Hair follicle dermal papilla cell (primary cell): ENCODE measurements around the gene RAET1G. TPM values are rescaled to one million over a fixed set of nuclear protein-coding genes. Genes with fewer than 3 reads are reported as not detected.

Source experiments
- total RNA-seq: library from RNA; depleted of rRNA; stranded (reverse); fragments of >200 nt; gene quantifications from 2 replicates; pipeline ENCODE4 v1.2.3, GENCODE V29; 2012

The RAET1G gene, protein sequence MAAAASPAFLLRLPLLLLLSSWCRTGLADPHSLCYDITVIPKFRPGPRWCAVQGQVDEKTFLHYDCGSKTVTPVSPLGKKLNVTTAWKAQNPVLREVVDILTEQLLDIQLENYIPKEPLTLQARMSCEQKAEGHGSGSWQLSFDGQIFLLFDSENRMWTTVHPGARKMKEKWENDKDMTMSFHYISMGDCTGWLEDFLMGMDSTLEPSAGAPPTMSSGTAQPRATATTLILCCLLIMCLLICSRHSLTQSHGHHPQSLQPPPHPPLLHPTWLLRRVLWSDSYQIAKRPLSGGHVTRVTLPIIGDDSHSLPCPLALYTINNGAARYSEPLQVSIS
- total RNA-seq = 1.3 and 1.9 TPM in 2 replicates

DNA sequence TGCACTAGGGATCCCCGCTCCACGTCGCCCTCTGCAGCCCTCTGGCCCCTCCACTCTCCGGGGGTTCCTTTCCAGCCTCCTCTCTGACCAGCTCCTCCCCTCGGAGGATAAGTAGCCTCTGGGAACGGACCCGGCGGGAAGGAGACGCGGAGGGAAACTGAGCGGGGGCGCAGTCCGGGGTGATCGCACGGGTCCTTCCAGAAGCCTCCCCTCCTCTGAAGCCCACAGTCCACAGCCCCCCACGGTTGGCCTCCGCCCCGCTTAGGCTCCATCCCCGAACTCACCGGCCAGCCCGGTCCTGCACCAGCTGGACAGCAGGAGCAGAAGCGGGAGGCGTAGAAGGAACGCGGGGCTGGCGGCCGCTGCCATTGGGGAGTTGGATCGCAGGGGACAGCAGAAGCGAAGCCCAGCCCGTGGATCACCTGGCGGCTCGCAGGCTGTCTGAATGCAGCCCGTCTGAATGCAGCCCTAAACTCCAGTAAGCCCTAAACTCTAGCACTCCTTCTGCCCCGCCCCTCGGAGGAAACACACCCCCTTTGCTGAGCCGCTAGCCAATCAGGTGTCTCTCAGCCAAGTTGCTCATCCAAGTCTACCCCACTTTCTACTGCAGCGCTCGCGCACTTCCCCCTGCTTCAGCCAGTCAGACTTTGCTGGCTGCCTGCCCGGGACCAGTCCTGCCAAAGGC, at the start of gene RAET1G:
TSS of gene RAET1G (minus strand) at position 480 of the 685 bp plus-strand sequence. CDS start at position 369, 111 bp downstream.

DNA sequence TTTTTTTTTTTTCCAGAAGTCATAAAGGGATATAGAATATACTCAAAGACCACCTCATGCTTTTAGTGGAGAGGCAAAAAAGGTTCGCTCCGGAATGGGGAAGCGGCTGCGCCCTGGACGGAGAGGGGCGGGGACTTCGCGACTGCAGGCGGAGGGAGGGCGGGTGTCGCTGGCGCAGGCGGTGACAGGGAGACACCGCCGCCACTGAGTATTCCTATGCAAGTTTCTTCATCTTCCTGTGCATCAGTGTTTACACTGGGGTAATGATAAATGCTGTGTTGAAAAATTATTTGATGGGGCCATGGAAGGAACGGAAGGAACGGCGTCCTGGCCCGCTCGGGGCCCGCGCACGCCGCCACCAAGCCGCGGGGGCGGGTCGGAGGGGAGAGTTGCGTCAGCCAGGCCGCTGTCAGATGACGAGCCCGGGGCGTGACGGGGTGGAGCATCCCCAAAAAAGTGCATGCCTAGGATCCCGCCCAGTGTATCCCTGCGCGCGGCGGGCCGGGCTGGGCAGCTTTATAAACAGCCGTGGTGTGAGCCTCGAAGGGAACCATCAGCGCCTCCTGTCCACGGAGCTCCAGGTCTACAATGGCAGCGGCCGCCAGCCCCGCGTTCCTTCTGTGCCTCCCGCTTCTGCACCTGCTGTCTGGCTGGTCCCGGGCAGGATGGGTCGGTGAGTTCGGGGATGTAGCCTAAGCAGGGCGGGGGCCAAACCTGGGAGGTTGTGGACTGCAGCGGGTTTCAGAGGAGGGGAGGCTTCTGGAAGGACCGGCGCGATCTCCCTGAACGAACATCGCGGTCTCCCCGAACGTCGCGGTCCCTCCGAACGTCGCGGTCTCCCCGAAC, 40.8 kb upstream of the RAET1G start, which contains the start of gene ULBP1:
TSS of gene ULBP1 (plus strand) at position 482 of the 846 bp plus-strand sequence. CDS start at position 589, 107 bp downstream.

DNA sequence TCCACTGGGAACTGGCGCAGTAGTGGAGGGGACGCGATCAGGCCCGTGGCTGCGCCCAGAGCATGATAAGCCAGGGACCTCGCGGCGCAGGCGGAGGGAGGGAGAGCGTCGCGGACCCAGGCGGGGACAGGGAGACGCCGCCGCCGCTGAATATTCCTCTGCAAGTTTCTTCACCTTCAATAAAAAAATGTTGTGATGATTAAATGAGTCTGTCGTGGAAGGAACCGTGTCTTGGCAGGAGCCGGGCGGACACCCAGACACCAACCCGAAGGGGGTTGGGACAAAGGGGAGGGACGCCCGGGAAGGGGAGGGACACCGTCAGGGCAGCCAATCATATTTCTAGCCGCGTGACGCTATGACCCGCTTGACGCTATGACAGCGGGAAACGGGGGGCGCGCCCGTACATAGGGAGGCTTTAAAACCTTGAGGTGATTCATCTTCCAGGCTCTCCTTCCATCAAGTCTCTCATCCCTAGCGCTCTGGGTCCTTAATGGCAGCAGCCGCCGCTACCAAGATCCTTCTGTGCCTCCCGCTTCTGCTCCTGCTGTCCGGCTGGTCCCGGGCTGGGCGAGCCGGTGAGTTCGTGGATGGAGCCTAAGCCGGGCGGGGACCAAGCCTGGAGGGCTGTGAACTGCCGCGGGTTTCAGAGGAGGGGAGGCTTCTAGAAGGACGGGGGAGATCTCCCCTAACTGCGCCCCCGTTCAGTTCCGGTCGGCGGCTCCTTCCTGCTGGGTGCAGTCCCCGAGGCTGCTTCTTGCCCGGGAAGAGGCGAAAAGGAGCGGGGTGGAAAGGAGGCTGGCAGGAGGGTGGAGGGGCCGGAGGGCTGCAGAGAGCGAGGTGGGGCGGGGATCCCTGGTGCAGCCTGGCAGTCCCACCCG, 18.9 kb upstream of the RAET1G start, which contains the start of gene ULBP2:
TSS of gene ULBP2 (plus strand) at position 432 of the 878 bp plus-strand sequence. CDS start at position 491, 59 bp downstream.

DNA sequence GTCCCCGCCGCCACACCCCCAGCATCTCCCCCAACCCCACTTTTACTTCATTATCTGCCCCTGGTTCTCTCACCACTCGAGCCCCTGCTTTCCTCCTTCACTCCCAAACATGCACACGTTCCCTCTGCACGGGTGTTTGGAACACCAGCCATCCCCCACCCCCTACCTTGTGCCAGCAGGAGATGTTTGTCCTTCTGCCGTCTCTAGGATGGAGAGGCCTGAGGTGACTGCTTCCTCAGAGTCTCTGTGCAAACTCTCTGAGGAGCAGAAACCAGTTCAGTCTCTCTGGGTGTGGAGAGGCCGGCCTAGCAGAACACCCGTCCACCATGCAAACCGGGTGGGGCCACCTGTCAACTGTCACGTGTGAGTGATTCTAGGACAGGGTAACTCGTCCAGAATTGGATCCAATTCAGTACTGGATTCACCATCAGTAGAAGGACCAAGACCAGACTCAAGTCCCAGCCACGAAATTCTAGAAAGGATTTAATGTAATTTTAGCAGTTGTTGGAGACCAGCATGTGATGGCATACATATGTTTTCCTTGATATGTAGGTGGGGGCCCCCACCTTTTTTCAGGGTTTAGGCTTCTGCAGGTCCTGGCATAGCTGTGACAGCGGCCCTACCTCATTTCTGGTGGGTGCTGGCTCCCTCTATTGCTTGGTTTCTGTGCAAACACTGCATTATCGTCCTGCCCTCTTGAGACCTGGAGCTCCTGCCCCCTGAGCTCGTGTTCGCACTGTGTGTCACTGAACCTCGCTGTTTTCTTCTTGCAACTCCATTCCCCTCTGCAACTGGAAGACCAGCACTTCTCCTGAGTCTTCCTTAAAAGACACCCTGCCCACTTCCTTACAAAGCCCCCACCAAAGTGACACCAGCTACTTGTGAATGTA, 24.8 kb downstream of the RAET1G start, which contains the start of gene RAET1E:
TSS of gene RAET1E (minus strand) at position 259 of the 890 bp plus-strand sequence. CDS start 7,212 bp downstream, outside the sequence.

Other genes with a start within 250 kb of the RAET1G start
- 30.4 and 34.1 TPM in 2 replicates for gene LATS1, start 205.0 kb downstream of the RAET1G start, total RNA-seq
- 23.4 and 35.1 TPM in 2 replicates for gene NUP43, start 176.6 kb downstream of the RAET1G start, total RNA-seq
- 90.4 and 110 TPM in 2 replicates for gene PCMT1, start 173.4 kb downstream of the RAET1G start, total RNA-seq
- 96.8 and 137 TPM in 2 replicates for gene LRP11, start 58.8 kb downstream of the RAET1G start, total RNA-seq
- 0.49 TPM in 1 of 2 replicates, not detected in the other for gene RAET1E, start 25.0 kb downstream of the RAET1G start, total RNA-seq
- gene ULBP2, start 18.9 kb upstream of the RAET1G start, total RNA-seq = 2.1 and 3.1 TPM in 2 replicates
- 0.61 and 1.1 TPM in 2 replicates for gene ULBP1, start 40.8 kb upstream of the RAET1G start, total RNA-seq
- gene RAET1L, start 102.4 kb upstream of the RAET1G start, total RNA-seq = not detected in 2 replicates
- gene ULBP3, start 146.0 kb upstream of the RAET1G start, total RNA-seq = 18.0 and 18.8 TPM in 2 replicates
- gene PPP1R14C, start 219.9 kb upstream of the RAET1G start, total RNA-seq = 0.16 TPM in 1 of 2 replicates, not detected in the other